GM19035 (cell line): ENCODE data around the gene IL24.

Experiments
- ATAC-seq: cut with Tn5 transposase; IDR thresholded peaks from one replicate; pipeline ENCODE4 v1.9.1; 2021; ENCODE audit not compliant: unreplicated experiment

IL24 gene

DNA sequence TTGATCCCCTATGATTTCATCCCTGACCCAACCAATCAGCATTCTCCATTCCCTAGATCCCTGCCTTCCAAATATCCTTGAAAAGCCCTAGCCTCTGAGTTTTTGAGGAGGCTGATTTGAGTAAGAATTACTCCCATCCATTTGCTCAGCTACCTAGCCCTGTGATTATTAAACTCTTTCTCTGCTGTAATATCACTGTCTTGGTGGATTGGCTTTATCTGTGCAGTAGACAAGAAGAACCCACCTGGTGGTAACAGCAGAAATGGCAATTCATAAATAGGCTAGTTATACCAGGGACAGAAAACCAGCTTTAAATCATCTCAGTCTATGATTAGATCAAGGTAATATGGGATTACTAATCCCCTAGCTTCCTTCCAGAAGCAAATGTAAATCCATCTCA, 18.8 kb upstream of the IL24 start:
- no peak for ATAC-seq

DNA sequence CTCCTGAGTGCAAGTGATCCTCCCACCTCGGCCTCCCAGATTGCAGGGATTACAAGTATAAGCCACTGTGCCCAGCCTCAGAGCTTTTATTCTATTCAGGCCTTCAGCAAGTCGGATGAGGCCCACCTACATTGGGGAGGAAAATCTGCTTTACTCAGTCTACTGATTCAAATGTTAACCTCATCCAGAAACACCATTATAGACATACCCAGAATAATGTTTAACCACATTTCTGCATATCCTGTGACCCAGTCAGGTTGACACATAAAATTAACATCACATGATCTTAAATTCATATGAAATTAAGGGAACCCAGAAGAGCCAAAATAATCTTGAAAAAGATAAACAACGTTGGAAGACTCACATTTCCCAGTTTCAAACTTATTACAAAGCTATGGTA, 16.9 kb upstream of the IL24 start:
- ATAC-seq, result no peak

DNA sequence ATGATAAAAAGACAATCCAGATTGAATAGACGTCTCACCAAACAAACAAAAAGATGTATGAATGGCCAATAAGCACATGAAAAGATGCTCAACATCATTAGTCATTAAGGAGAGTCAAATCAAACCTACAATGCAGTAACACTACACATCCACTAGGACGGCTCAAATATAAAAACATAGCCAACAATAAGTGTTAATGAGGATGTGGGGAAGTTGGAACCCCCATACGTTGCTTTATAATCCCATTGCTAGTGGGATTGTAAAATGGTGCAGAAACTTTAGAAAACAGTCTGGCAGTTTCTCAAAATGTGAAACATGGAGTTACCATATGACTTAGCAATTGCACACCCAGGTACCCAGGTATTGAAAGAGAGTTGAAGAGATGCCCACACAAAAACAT, 14.7 kb upstream of the IL24 start:
- no peak for ATAC-seq

GRCh38 chr1:206883160-206883559, 14.1 kb upstream of the IL24 start:
- no peak for ATAC-seq

- ATAC-seq, result no peak
These were observed 13.4 kb upstream of the IL24 start for GRCh38 chr1:206883876-206884275.

GRCh38 chr1:206885341-206886060, 11.7 kb upstream of the IL24 start:
- ATAC-seq, result no peak

DNA sequence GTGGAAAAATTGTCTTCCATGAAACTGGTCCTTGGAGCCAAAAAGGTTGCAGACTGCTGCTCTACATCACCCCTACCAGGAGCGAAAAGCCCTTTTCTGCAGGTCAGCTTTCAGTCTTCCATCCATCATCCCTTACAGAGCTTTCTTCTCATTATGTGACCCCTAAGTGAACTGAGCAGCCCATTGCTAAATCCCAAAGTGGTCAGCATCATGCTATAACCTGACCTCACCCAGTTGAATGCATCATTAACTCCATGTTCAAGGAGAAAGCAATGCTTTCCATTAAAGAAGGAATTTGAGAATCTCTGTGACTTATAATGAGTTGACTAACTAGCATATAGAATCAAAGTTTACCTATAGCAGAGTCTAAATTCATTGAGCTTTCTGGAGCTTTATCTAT, 10.4 kb upstream of the IL24 start:
- ATAC-seq, result no peak

- ATAC-seq, result no peak
These were observed 9.5 kb upstream of the IL24 start for GRCh38 chr1:206887701-206888100.

DNA sequence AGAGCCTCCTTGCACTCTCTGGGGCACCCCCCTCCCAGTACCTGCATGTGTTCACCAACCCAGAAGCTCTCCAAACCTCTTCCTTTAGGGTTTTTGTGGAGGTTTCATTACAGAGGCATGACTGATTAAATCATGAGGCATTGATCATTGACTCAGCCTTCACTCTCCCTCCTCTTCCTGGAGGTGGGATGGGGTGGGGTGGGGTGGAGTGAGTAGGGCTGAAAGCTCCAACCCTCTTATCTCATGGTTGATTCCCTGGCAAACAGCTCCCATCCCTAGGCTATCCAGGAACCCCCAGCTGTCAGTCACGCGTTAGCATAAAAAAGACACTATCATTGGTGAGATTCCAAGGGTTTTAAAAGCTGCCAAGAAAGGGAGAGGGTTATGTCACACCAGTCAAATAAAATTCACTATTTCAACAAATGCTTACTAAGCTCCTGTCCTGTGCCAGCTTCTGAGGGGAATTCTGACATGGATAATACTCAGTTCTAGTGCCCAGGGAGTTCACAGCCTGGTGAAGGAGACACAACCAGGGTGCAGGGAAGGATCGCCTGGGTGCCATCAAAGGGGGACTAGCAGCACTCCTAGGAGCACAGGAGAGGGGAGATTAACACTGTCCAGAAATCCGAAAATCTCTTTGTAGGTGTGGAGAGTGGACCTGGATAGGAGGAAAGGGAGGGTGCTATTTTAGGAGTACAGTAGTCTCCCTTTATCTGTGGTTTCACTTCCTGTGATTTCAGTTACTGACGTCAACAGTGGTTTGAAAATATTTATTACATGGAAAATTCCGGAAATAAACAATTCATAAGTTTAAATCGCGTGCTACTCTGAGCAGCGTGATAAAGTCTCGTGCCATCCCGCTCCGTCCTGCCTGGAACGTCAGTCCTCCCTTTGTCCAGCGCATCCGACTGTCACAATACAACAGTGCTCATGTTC, 6.8 kb upstream of the IL24 start:
- no peak for ATAC-seq

DNA sequence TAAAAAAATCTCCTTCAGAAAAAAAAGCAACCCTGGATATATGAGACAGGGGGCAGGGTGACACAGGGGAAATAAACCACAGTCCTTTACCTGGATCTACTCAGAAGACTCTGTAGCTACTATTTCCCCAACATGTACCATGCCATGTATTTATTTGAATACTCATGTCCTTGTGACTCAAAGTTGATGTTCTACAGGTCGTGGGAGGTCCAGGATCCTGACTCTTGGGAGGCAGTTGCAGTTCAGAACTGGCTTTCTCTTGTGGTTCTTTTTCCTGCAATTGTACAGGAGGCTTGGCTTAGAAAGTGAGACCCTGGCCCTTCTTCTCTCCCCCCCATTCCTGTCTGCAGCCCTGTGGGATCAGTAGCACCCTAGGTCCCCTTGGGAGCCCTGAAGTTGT, 5.8 kb upstream of the IL24 start:
- ATAC-seq, result no peak

GRCh38 chr1:206892351-206892984, 4.8 kb upstream of the IL24 start:
- ATAC-seq, result no peak

- no peak for ATAC-seq
These were observed 3.9 kb upstream of the IL24 start for GRCh38 chr1:206893380-206893779.

DNA sequence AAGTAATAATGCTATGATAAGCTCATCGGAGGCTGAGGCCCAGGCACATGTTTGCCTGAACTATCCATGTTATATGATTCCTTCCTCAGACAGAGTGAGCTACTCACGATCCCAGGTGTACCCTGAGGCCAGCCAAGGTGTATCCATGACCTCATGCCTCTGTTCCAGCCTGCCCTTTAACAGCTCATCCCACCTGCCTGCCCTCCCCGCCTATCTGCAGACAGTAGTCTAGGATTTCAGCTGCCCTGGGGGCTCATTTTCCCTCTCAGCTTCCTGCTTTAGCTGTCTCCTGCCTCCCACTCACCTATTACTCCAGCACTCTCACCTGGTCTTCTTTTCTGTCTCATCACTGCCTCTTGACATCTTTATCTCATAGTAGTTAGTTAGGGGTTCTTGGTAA, 1.9 kb upstream of the IL24 start:
- ATAC-seq, result no peak

- no peak for ATAC-seq
These were observed 1.4 kb upstream of the IL24 start for GRCh38 chr1:206895837-206896242.

- ATAC-seq, result no peak
These were observed 982 bp upstream of the IL24 start for GRCh38 chr1:206896261-206896660.

GRCh38 chr1:206898089-206898914, 1.1 kb downstream of the IL24 start:
- ATAC-seq, result no peak

- no peak for ATAC-seq
These were observed 1.7 kb downstream of the IL24 start for GRCh38 chr1:206898915-206899431.

DNA sequence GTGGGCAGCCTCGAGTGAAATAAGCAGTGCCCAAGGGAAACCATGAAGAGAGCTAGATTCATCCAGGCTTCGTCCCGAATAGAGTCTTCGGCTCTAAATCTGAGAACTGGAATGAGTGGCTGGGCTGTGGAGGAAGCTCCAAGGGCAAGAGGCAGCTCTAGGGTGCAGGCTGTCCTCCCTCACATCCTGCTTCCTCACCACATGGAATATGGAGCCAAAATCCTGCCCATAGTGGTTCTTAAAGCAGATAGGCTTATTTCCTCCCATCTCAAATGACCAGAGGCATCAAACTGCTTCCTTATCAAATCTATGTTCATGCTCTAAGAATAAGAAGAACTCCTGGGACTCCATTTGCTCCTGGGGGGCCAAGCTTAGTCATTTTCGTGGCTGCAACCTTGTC, 2.5 kb downstream of the IL24 start:
- no peak for ATAC-seq

- no peak for ATAC-seq
These were observed 2.9 kb downstream of the IL24 start for GRCh38 chr1:206900149-206900548.

- ATAC-seq, result no peak
These were observed 4.7 kb downstream of the IL24 start for GRCh38 chr1:206901944-206902343.

DNA sequence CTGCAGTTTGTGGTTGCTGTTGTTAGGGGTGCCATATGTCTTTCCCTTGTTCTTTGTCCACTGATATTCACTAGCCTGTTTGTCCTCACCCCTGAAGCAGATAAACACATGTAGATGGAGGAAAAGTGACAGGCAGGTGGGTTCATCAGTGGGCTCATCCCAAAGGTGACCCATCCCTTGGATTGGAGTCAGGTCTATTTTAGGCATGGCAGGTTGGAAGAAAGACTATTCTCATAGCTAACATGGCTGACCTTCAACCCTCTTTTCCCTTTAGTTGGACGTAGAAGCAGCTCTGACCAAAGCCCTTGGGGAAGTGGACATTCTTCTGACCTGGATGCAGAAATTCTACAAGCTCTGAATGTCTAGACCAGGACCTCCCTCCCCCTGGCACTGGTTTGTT, 5.5 kb downstream of the IL24 start:
- ATAC-seq, result no peak
